OCI-LY1 (cell line): ENCODE measurements around the gene NEGR1.

Source experiments
- H2AFZ ChIP-seq: fragments of 200-600 bp; sonication (generic), shearing (Covaris generic); 2 replicates; pipeline ENCODE4 v1.6.0; 2014; ENCODE audit warnings: antibody characterized with exemption, mild to moderate bottlenecking, low read length
- H3F3A ChIP-seq: fragments of 200-600 bp; sonication (generic), shearing (Covaris generic); 2 replicates; pipeline ENCODE4 v1.6.0; 2014; ENCODE audit warnings: mild to moderate bottlenecking, antibody characterized with exemption, low read length, moderate library complexity; ENCODE audit not compliant: insufficient read depth
- H3K27ac ChIP-seq: fragments of 200-600 bp; sonication (generic); 2 replicates; pipeline ENCODE4 v1.5.1; 2014; ENCODE audit warnings: low read length, mixed run types, mild to moderate bottlenecking, low read depth; ENCODE audit not compliant: poor library complexity, severe bottlenecking
- H3K27me3 ChIP-seq: fragments of 200-600 bp; sonication (generic); 2 replicates; pipeline ENCODE4 v1.6.0; 2014; ENCODE audit warnings: antibody characterized with exemption, mild to moderate bottlenecking, low read length, moderate library complexity; ENCODE audit not compliant: insufficient read depth
- H3K36me3 ChIP-seq: fragments of 200-600 bp; sonication (generic); 2 replicates; pipeline ENCODE4 v1.6.1; 2014; ENCODE audit warnings: mild to moderate bottlenecking, antibody characterized with exemption, low read length, moderate library complexity, mixed read lengths; ENCODE audit not compliant: insufficient read depth
- H3K4me1 ChIP-seq: fragments of 200-600 bp; sonication (generic); 2 replicates; pipeline ENCODE4 v1.5.1; 2014; ENCODE audit warnings: mild to moderate bottlenecking, low read length, moderate library complexity; ENCODE audit not compliant: insufficient read depth, severe bottlenecking
- H3K4me2 ChIP-seq: fragments of 200-600 bp; sonication (generic), shearing (Covaris generic); 2 replicates; pipeline ENCODE4 v1.6.1; 2014; ENCODE audit warnings: low read length
- H3K4me3 ChIP-seq: fragments of 200-600 bp; sonication (generic); 2 replicates; pipeline ENCODE4 v1.5.1; 2014; ENCODE audit warnings: low read length, low read depth, mild to moderate bottlenecking, mixed read lengths; ENCODE audit not compliant: poor library complexity, severe bottlenecking
- H3K79me2 ChIP-seq: fragments of 200-600 bp; shearing (Covaris generic); 2 replicates; pipeline ENCODE4 v1.6.1; 2016; ENCODE audit warnings: mixed run types, low read length, mixed read lengths; ENCODE audit not compliant: insufficient read depth
- H3K9ac ChIP-seq: fragments of 200-600 bp; sonication (generic), shearing (Covaris generic); 2 replicates; pipeline ENCODE4 v1.6.1; 2014; ENCODE audit warnings: mild to moderate bottlenecking, low read length, mixed read lengths
- H3K9me2 ChIP-seq: fragments of 200-600 bp; sonication (generic), shearing (Covaris generic); 2 replicates; pipeline ENCODE4 v1.6.1; 2014; ENCODE audit warnings: low read depth, mild to moderate bottlenecking, low read length, mixed read lengths
- H3K9me3 ChIP-seq: fragments of 200-600 bp; shearing (Covaris generic); 2 replicates; pipeline ENCODE4 v1.6.1; 2014; ENCODE audit warnings: low read length, mixed read lengths
- H4K20me1 ChIP-seq: fragments of 200-600 bp; sonication (generic), shearing (Covaris generic); 2 replicates; pipeline ENCODE4 v1.6.0; 2016; ENCODE audit warnings: mild to moderate bottlenecking, low read length; ENCODE audit not compliant: insufficient read depth
- CTCF ChIP-seq: fragments of 200-600 bp; sonication (generic), shearing (Covaris generic); IDR thresholded peaks from 2 replicates; pipeline ENCODE4 v1.5.1; 2017; ENCODE audit warnings: mild to moderate bottlenecking, antibody characterized with exemption, low read length, moderate library complexity, mixed read lengths
- EZH2 ChIP-seq: fragments of 200-600 bp; sonication (generic), shearing (Covaris generic); IDR thresholded peaks from 2 replicates; pipeline ENCODE4 v1.8.0; 2017; ENCODE audit warnings: borderline replicate concordance, mixed run types, mild to moderate bottlenecking, antibody characterized with exemption, low read length, moderate library complexity, mixed read lengths

NEGR1 gene

GRCh38 chr1:72202761-72203160 is 79.6 kb downstream of the NEGR1 start:
- H3F3A ChIP-seq, result no peaks in the 10 kb centered on the region
- H3K36me3 ChIP-seq, result no peaks in the 10 kb centered on the region
- no peaks in the 10 kb centered on the region for H4K20me1 ChIP-seq
- H3K4me2 ChIP-seq, result no peak overlapping the region
- no peaks in the 10 kb centered on the region for H3K9me3 ChIP-seq
- no peak overlapping the region for H2AFZ ChIP-seq
- no peaks in the 10 kb centered on the region for H3K4me1 ChIP-seq
- no peak overlapping the region for H3K27ac ChIP-seq
- H3K9ac ChIP-seq, result no peak overlapping the region
- H3K79me2 ChIP-seq, result no peaks in the 10 kb centered on the region
- H3K4me3 ChIP-seq, result no peak overlapping the region
- H3K9me2 ChIP-seq, result no peaks in the 10 kb centered on the region
- TF ChIP-seq EZH2, result no peak
- TF ChIP-seq CTCF, result no peak
- H3K27me3 ChIP-seq, result no peaks in the 10 kb centered on the region

GRCh38 chr1:72197786-72198185 is 84.6 kb downstream of the NEGR1 start:
- Histone ChIP-seq H3K27ac (no peak overlapping the region), H3K79me2 (no peaks in the 10 kb centered on the region), H3K9me2 (no peaks in the 10 kb centered on the region), H3K9ac (no peak overlapping the region), H3K9me3 (no peaks in the 10 kb centered on the region), H3F3A (no peaks in the 10 kb centered on the region), H4K20me1 (no peaks in the 10 kb centered on the region), H3K4me2 (no peak overlapping the region), H3K4me1 (no peaks in the 10 kb centered on the region), H2AFZ (no peak overlapping the region), H3K27me3 (no peaks in the 10 kb centered on the region), H3K4me3 (no peak overlapping the region), H3K36me3 (no peaks in the 10 kb centered on the region)
- no peak for TF ChIP-seq CTCF
- TF ChIP-seq EZH2, result no peak

- Histone ChIP-seq H3K9ac (no peak overlapping the region), H3K9me2 (no peaks in the 10 kb centered on the region), H3K79me2 (no peaks in the 10 kb centered on the region), H3K4me3 (no peak overlapping the region), H2AFZ (no peak overlapping the region), H3K9me3 (no peaks in the 10 kb centered on the region), H3K4me1 (no peaks in the 10 kb centered on the region), H3K4me2 (no peak overlapping the region), H3K36me3 (no peaks in the 10 kb centered on the region), H3K27me3 (no peaks in the 10 kb centered on the region), H3F3A (no peaks in the 10 kb centered on the region), H3K27ac (no peak overlapping the region), H4K20me1 (no peaks in the 10 kb centered on the region)
- TF ChIP-seq EZH2 (no peak), CTCF (peak; percentile 25; the same call in 1 of the 2 replicates)
Observed at GRCh38 chr1:72186733-72187307, 95.5 kb downstream of the NEGR1 start.
